Fibroblast of villous mesenchyme (primary cell): ENCODE results near the gene SPEM2. TPM values are rescaled to one million over a fixed set of nuclear protein-coding genes. Genes with fewer than 3 reads are reported as not detected.

Source experiments
- DNase-seq: peaks from one replicate; pipeline ENCODE4 v3.0.0-alpha.2; 2010; ENCODE audit warnings: low read depth
- H3K4me3 ChIP-seq: 2 replicates; pipeline ENCODE4 v1.5.1; 2011; ENCODE audit warnings: low read depth, mild to moderate bottlenecking, low read length
- CTCF ChIP-seq: IDR thresholded peaks from 2 replicates; pipeline ENCODE4 v1.5.1; 2012; ENCODE audit warnings: low read depth, mild to moderate bottlenecking, low read length; ENCODE audit not compliant: insufficient read depth
- total RNA-seq: library from RNA; depleted of rRNA; stranded (reverse); fragments of >200 nt; gene quantifications from 2 replicates; pipeline ENCODE4 v1.2.3, GENCODE V29; 2012

The SPEM2 gene
- not detected in 2 replicates for total RNA-seq

- TF ChIP-seq CTCF: no peak
- no peak for DNase-seq
- H3K4me3 ChIP-seq: no peak within 1 kb of the TSS
These were observed at the start of gene SPEM2 for GRCh38 chr17:7425316-7425715. SPEM2 (plus strand) TSS chr17:7425616; CDS start chr17:7425689, 73 bp downstream.

- no peak for TF ChIP-seq CTCF
- no peak for DNase-seq
- H3K4me3 ChIP-seq: no peak overlapping the region
These were observed 46.3 kb upstream of the SPEM2 start for GRCh38 chr17:7379134-7379533.

GRCh38 chr17:7380321-7380720 lies 45.1 kb upstream of the SPEM2 start:
- TF ChIP-seq CTCF: no peak
- no peak overlapping the region for H3K4me3 ChIP-seq
- DNase-seq: peak; percentile 16

- peak within 1 kb of the TSS; percentile 33 for H3K4me3 ChIP-seq
- DNase-seq: no peak
- TF ChIP-seq CTCF: no peak
These were observed 44.3 kb upstream of the SPEM2 start, which contains the start of gene TNK1 for GRCh38 chr17:7380855-7381683. TNK1 (plus strand) TSS chr17:7381089; CDS start chr17:7382927, 1,838 bp downstream.

- TF ChIP-seq CTCF: no peak
- no peak overlapping the region for H3K4me3 ChIP-seq
- DNase-seq: no peak
These were observed 42.5 kb upstream of the SPEM2 start for GRCh38 chr17:7382901-7383300.

GRCh38 chr17:7383371-7383741 lies 42.1 kb upstream of the SPEM2 start:
- TF ChIP-seq CTCF: no peak
- no peak for DNase-seq
- H3K4me3 ChIP-seq: peak overlapping the region; percentile 54
